Esophagus muscularis mucosa (tissue), 4 donors: ENCODE measurements around the gene ATG10.

Experiments
- EP300 ChIP-seq: sonication (generic); formaldehyde crosslinking; IDR thresholded peaks from one replicate; pipeline ENCODE4 v1.6.1; 2017; ENCODE audit warnings: antibody characterized with exemption
- POLR2A ChIP-seq: fragments of 450-650 bp; IDR thresholded peaks from one replicate; pipeline ENCODE4 v1.6.1; 2017; ENCODE audit warnings: antibody characterized with exemption, moderate library complexity, mild to moderate bottlenecking, low read depth
- TF ChIP-seq, protein P1 (sequence below), 3 experiments: fragments of 200-600 bp in 2 of 3; fragments of 450-650 bp in 1 of 3; sonication (generic) in 2 of 3; IDR thresholded peaks; one replicate each; pipeline ENCODE4 v1.5.1; 2017 to 2019; ENCODE audit warnings: antibody characterized with exemption in 3 of 3, mild to moderate bottlenecking in 2 of 3, moderate library complexity in 1 of 3

- TF ChIP-seq, protein P1, sequence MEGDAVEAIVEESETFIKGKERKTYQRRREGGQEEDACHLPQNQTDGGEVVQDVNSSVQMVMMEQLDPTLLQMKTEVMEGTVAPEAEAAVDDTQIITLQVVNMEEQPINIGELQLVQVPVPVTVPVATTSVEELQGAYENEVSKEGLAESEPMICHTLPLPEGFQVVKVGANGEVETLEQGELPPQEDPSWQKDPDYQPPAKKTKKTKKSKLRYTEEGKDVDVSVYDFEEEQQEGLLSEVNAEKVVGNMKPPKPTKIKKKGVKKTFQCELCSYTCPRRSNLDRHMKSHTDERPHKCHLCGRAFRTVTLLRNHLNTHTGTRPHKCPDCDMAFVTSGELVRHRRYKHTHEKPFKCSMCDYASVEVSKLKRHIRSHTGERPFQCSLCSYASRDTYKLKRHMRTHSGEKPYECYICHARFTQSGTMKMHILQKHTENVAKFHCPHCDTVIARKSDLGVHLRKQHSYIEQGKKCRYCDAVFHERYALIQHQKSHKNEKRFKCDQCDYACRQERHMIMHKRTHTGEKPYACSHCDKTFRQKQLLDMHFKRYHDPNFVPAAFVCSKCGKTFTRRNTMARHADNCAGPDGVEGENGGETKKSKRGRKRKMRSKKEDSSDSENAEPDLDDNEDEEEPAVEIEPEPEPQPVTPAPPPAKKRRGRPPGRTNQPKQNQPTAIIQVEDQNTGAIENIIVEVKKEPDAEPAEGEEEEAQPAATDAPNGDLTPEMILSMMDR (IDR thresholded peaks at IDR 0.05), result no peak
- TF ChIP-seq POLR2A, result no peak
- TF ChIP-seq EP300, result no peak
These were observed 148.1 kb downstream of the ATG10 start for GRCh38 chr5:82119889-82120288.
